Measurements from ENCODE around the gene CNTNAP1. TPM values are rescaled to one million over a fixed set of nuclear protein-coding genes. Genes with fewer than 3 reads are reported as not detected.

Gene CNTNAP1
- total and polyA plus RNA-seq, 9 of the 15 experiments (the other 6 are each of a cell fraction or from before 2014, with no cell fraction given): 0.10 to 1.8 (median 0.62) TPM

DNA sequence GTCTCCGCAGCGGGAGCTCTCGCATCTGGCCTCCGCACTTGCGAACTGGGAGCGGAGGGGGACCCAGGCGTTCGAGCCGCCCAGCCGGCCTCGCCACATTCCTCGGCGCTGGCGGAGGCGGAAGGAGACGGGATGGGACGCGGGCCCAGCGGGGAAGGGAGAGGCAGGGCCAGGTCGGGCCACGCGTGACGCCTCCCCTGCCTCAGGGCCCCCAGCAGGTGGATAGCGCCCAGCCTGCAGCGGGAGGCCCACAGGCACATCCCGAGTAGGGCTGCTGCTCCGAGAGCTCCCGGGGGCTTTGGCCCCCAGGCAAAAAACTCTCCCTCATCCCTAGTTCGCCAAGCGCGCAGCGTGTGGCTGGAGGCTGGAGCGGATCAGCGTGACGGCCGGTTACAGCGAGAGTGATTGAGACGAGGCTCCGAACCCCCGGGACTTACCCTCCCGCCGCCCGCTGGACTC is 6.3 kb upstream of the CNTNAP1 start:
- CTCF ChIA-PET (ENCODE audit: low intra/inter-chr PET ratio): interaction anchor here (0.6 kb wide), 2 partner anchors 15 to 51 kb away, joined by 3 to 4 read pairs; no protein-coding TSS in a partner anchor
- Histone ChIP-seq H3K9ac (ENCODE audit: insufficient read depth in 1 of 2, low read depth in 2 of 2, low read length in 2 of 2) (peak overlapping the region; percentile 76 to 94), H3K4me3 (peak overlapping the region; percentile 61), H4K20me1 (replicated peaks; ENCODE audit: control insufficient read depth, insufficient read depth, low read length) (peaks cover 5% of the 10 kb centered on the region), H3K36me3 (ENCODE audit: control insufficient read depth, insufficient read depth, low read length) (peaks cover 32% of the 10 kb centered on the region; the same call in 1 of the 3 replicates), H3K9me3 (replicated peaks; ENCODE audit: control insufficient read depth, insufficient read depth, low read depth, low read length) (no peaks in the 10 kb centered on the region), H3K4me1 (replicated peaks in 1 of 2; ENCODE audit: control insufficient read depth in 2 of 2, insufficient read depth in 2 of 2, low read length in 2 of 2) (peaks cover 36 to 76% of the 10 kb centered on the region in 2 experiments), H2AFZ (ENCODE audit: low read depth, low read length) (peak overlapping the region; percentile 65), H3K4me2 (ENCODE audit: insufficient read depth, low read length) (peak overlapping the region; percentile 85), H3K27ac (ENCODE audit: extremely low read depth, low read depth, low read length) (peak overlapping the region; percentile 80), H3K9me1 (ENCODE audit: control insufficient read depth, insufficient read depth, low read length) (no peaks in the 10 kb centered on the region), H3K79me2 (ENCODE audit: control insufficient read depth, insufficient read depth, low read length) (peaks cover 36% of the 10 kb centered on the region), H3K27me3 (ENCODE audit: control insufficient read depth in 2 of 2, insufficient read depth in 2 of 2, low read length in 2 of 2) (no peaks in the 10 kb centered on the region)
- in situ Hi-C loops (cut with MboI) (no loop called here), intact Hi-C loops (cut with micrococcal nuclease) (loop anchor here (1.0 to 5.0 kb wide), 2 partner anchors 69 to 98 kb away; partner anchors contain the start of genes RETREG3 and TUBG1)
- POLR2A ChIA-PET: interaction anchor here (0.5 to 1.8 kb wide), 7 partner anchors 8 to 142 kb away, joined by 3 to 6 read pairs (median 4); partner anchors contain the start of gene TUBG2
- peak; percentile 51 to 65 (median 58) for DNase-seq (ENCODE audit: extremely low read depth in 1 of 4, low spot score in 3 of 4)
- 0 out of 3 replicates have a peak, but pooled peaks have one; percentile 1 for ATAC-seq
- under 1% methylated on average over 20 of the region's 43 CpGs for WGBS (ENCODE audit: insufficient coverage, low coverage, missing lambda C conversion rate)
- no peak for FAIRE-seq
- BruUV-seq (replicated peaks): TSS peak; percentile 52
- TF ChIP-seq GATAD2B (IDR thresholded peaks at IDR 0.05; ENCODE audit: borderline replicate concordance) (0 out of 2 replicates have a peak, but pooled peaks have one; percentile 24), SRSF3 (IDR thresholded peaks at IDR 0.05; ENCODE audit: insufficient read depth, low read length) (0 out of 2 replicates have a peak, but pooled peaks have one; percentile 13), SIN3A (IDR thresholded peaks at IDR 0.05; ENCODE audit: borderline replicate concordance in 2 of 2, control insufficient read depth in 1 of 2, low read depth in 2 of 2, low read length in 2 of 2) (peak in 1 of 2 experiments; percentile 60; a peak in 1 of 4 replicates), DDX20 (tag; IDR thresholded peaks at IDR 0.05; ENCODE audit: low read depth) (no peak), SIX5 (IDR thresholded peaks at IDR 0.05; ENCODE audit: borderline replicate concordance in 1 of 2, insufficient read depth in 1 of 2, low read depth in 1 of 2, low read length in 2 of 2) (no peak), CEBPB (tag; IDR thresholded peaks at IDR 0.05) (no peak), CREM (IDR thresholded peaks at IDR 0.05; ENCODE audit: low read depth) (no peak), ZNF699 (CRISPR knock-in tag; IDR thresholded peaks at IDR 0.05; ENCODE audit: insufficient replicate concordance) (no peak), GABPB2 (CRISPR knock-in tag; conservative IDR thresholded peaks at IDR 0.05) (no peak), ZNF274 (IDR thresholded peaks at IDR 0.05; ENCODE audit: borderline replicate concordance, low read depth, low read length) (no peak), MAZ (CRISPR knock-in tag; conservative IDR thresholded peaks at IDR 0.05 in 1 of 2, IDR thresholded peaks at IDR 0.05 in 1 of 2) (peak in 1 of 2 experiments; percentile 54; a peak in 1 of 4 replicates), CCNT2 (IDR thresholded peaks at IDR 0.05; ENCODE audit: borderline replicate concordance, extremely low read depth, insufficient read length, low read depth, low read length) (peak; percentile 38), ZNF316 (IDR thresholded peaks at IDR 0.05) (no peak), HDAC1 (IDR thresholded peaks at IDR 0.05) (peak in 1 of 2 experiments; percentile 51; a peak in 2 of 4 replicates), AFF4 (CRISPR knock-in tag; IDR thresholded peaks at IDR 0.05) (no peak), RHOXF2B (CRISPR knock-in tag; conservative IDR thresholded peaks at IDR 0.05) (no peak), PTBP1 (IDR thresholded peaks at IDR 0.05; ENCODE audit: low read depth, low read length) (0 out of 2 replicates have a peak, but pooled peaks have one; percentile 12), CEBPG (CRISPR knock-in tag; IDR thresholded peaks at IDR 0.05) (no peak), CEBPG (tag; conservative IDR thresholded peaks at IDR 0.05 in 1 of 2, IDR thresholded peaks at IDR 0.05 in 1 of 2) (no peak)

Measured in K562 (cell line).